Panc1 (cell line): ENCODE results near the gene USP19. TPM values are rescaled to one million over a fixed set of nuclear protein-coding genes. Genes with fewer than 3 reads are reported as not detected.

Experiments used
- ATAC-seq: fragments of 200-7000 bp; cut with Tn5 transposase; 2 replicates; pipeline ENCODE4 v1.9.1; 2020; ENCODE audit warnings: mild to moderate bottlenecking, moderate library complexity
- BruUV-seq: library from RNA; stranded (reverse); fragments of 400-500 nt; replicated peaks from 2 replicates; lab custom pipeline; 2021; lab: Mats Ljungman, UMichigan
- CTCF ChIA-PET: fragments of 300-600 bp; sonication (Branson Sonifier 250); formaldehyde crosslinking; loops from one replicate; lab custom pipeline; 2022; ENCODE audit warnings: antibody characterized with exemption; lab: Charles Lee
- POLR2A ChIA-PET: fragments of 300-600 bp; sonication (Branson Sonifier 250); formaldehyde crosslinking; loops from one replicate; lab custom pipeline; 2022; ENCODE audit warnings: antibody characterized with exemption; lab: Charles Lee
- DNase-seq: peaks from one replicate; pipeline ENCODE4 v3.0.0-alpha.2; 2010; ENCODE audit warnings: low read depth, low spot score
- H3K27ac ChIP-seq: 2 replicates; pipeline ENCODE4 v1.5.1; 2011; ENCODE audit warnings: mild to moderate bottlenecking, low read length, inconsistent platforms
- H3K27me3 ChIP-seq: fragments of 200-500 bp; sonication (Bioruptor generic); 2 replicates; pipeline ENCODE4 v1.6.0; 2014; ENCODE audit warnings: low read length, inconsistent platforms; ENCODE audit not compliant: control insufficient read depth, insufficient read depth
- H3K36me3 ChIP-seq: fragments of 200-500 bp; sonication (Bioruptor generic); 2 replicates; pipeline ENCODE4 v1.5.1; 2014; ENCODE audit warnings: inconsistent platforms, mild to moderate bottlenecking, low read length, moderate library complexity; ENCODE audit not compliant: control insufficient read depth, insufficient read depth
- H3K4me1 ChIP-seq: 2 replicates; pipeline ENCODE4 v1.5.1; 2011; ENCODE audit warnings: inconsistent platforms, mild to moderate bottlenecking, low read length, moderate library complexity; ENCODE audit not compliant: control insufficient read depth, insufficient read depth
- H3K4me3 ChIP-seq, 2 experiments: 2 replicates each; pipeline ENCODE4 v1.5.1; 2011 to 2012; ENCODE audit warnings: low read depth in 2 of 2, low read length in 2 of 2, mild to moderate bottlenecking in 2 of 2, inconsistent platforms in 1 of 2, moderate library complexity in 1 of 2
- H3K9me3 ChIP-seq: fragments of 200-500 bp; sonication (Bioruptor generic); 2 replicates; pipeline ENCODE4 v1.5.1; 2014; ENCODE audit warnings: low read depth, mild to moderate bottlenecking, inconsistent platforms, low read length, moderate library complexity; ENCODE audit not compliant: control insufficient read depth, insufficient read depth
- POLR2AphosphoS5 ChIP-seq: IDR thresholded peaks from 2 replicates; pipeline ENCODE4 v1.6.1; 2012; ENCODE audit warnings: mild to moderate bottlenecking, low read depth, low read length, moderate library complexity
- REST ChIP-seq, 2 experiments: IDR thresholded peaks; 2 replicates each; pipeline ENCODE4 v1.6.1; 2011 to 2012; ENCODE audit warnings: low read depth in 2 of 2, control low read depth in 1 of 2, low read length in 1 of 2, mild to moderate bottlenecking in 1 of 2, moderate library complexity in 1 of 2; ENCODE audit not compliant: insufficient read depth in 1 of 2
- SIN3A ChIP-seq: IDR thresholded peaks from 2 replicates; pipeline ENCODE4 v1.6.1; 2012; ENCODE audit warnings: low read depth, mild to moderate bottlenecking, low read length, moderate library complexity, borderline replicate concordance; ENCODE audit not compliant: insufficient read depth
- TCF7L2 ChIP-seq: IDR thresholded peaks from 2 replicates; pipeline ENCODE4 v1.6.1; 2011; ENCODE audit warnings: mild to moderate bottlenecking, low read depth, low read length, inconsistent platforms
- in situ Hi-C: cut with HindIII; loops from 2 replicates; pipeline ENCODE4 v1.10.0; 2016; ENCODE audit warnings: low sequenced_read_pairs, low pct_unique_long_range_greater_than_20kb
- intact Hi-C: fragments of 100-400 bp; cut with micrococcal nuclease; formaldehyde crosslinking; loops from one replicate; pipeline ENCODE4 v1.10.0; 2022; ENCODE audit not compliant: unreplicated experiment
- total RNA-seq: library from RNA; stranded (reverse); gene quantifications from one replicate; pipeline ENCODE4 v1.2.1, GENCODE V29; 2021; ENCODE audit not compliant: unreplicated experiment
- TF ChIP-seq, protein P1 (sequence below): fragments of 450-650 bp; IDR thresholded peaks from 2 replicates; pipeline ENCODE4 v1.5.1; 2017; ENCODE audit warnings: mild to moderate bottlenecking

USP19 gene
- total RNA-seq, 1 experiment from 2014 or later, result 60.6 TPM

DNA sequence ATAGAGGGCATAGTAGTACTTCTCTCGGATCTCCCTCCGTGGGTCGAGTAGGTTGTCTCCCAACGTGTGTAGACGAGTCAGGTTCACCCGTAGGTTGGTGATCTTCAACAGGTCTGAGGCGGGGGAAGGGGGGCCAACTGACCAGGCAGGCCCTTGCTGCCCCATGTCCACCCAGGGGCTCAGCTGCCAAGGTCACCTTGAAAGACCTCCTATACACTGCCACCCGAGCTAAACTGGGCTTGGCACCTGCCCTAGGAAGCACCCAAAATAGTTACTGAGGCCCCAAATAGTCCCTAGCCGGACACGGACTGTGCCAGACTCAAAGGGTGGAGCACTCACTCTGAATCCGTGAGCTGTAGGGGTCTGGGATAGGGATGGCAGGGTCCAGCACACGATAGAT lies 10.4 kb upstream of the USP19 start:
- intact Hi-C loops (no loop called here), in situ Hi-C loops (no loop called here)
- POLR2A ChIA-PET, result no interaction called here
- Histone ChIP-seq H3K36me3 (no peaks in the 10 kb centered on the region; the same call in 1 of the 2 replicates), H3K4me1 (peaks cover 12% of the 10 kb centered on the region), H3K4me3 (no peak overlapping the region), H3K9me3 (no peaks in the 10 kb centered on the region), H3K27me3 (no peaks in the 10 kb centered on the region), H3K27ac (no peak overlapping the region)
- CTCF ChIA-PET, result no interaction called here
- no TSS peak for BruUV-seq
- ATAC-seq (no peak), DNase-seq (no peak)
- TF ChIP-seq, protein P1, sequence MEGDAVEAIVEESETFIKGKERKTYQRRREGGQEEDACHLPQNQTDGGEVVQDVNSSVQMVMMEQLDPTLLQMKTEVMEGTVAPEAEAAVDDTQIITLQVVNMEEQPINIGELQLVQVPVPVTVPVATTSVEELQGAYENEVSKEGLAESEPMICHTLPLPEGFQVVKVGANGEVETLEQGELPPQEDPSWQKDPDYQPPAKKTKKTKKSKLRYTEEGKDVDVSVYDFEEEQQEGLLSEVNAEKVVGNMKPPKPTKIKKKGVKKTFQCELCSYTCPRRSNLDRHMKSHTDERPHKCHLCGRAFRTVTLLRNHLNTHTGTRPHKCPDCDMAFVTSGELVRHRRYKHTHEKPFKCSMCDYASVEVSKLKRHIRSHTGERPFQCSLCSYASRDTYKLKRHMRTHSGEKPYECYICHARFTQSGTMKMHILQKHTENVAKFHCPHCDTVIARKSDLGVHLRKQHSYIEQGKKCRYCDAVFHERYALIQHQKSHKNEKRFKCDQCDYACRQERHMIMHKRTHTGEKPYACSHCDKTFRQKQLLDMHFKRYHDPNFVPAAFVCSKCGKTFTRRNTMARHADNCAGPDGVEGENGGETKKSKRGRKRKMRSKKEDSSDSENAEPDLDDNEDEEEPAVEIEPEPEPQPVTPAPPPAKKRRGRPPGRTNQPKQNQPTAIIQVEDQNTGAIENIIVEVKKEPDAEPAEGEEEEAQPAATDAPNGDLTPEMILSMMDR, result no peak
- TF ChIP-seq REST (IDR thresholded peaks at IDR 0.05; ENCODE audit: insufficient read depth in 1 of 2, low read depth in 2 of 2, low read length in 1 of 2), result no peak
- TF ChIP-seq SIN3A, result no peak
- TF ChIP-seq TCF7L2, result no peak
- no peak for TF ChIP-seq POLR2AphosphoS5

GRCh38 chr3:49124991-49125670 lies 4.5 kb upstream of the USP19 start:
- H3K27me3 ChIP-seq, result no peaks in the 10 kb centered on the region
- no peaks in the 10 kb centered on the region; the same call in 1 of the 2 replicates for H3K4me1 ChIP-seq
- no peaks in the 10 kb centered on the region; the same call in 1 of the 2 replicates for H3K36me3 ChIP-seq
- H3K4me3 ChIP-seq, result no peak overlapping the region
- intact Hi-C loops (no loop called here), in situ Hi-C loops (no loop called here)
- BruUV-seq, result no TSS peak
- TF ChIP-seq TCF7L2 (no peak), POLR2AphosphoS5 (no peak), REST (IDR thresholded peaks at IDR 0.05; ENCODE audit: insufficient read depth in 1 of 2, low read depth in 2 of 2, low read length in 1 of 2) (no peak), SIN3A (no peak)
- TF ChIP-seq, protein P1, result no peak
- no peaks in the 10 kb centered on the region for H3K9me3 ChIP-seq
- DNase-seq, result no peak
- POLR2A ChIA-PET, result no interaction called here
- no peak for ATAC-seq
- H3K27ac ChIP-seq, result no peak overlapping the region
- CTCF ChIA-PET, result no interaction called here
